K562 (cell line): Measurements from ENCODE around the gene SOX12. TPM values are rescaled to one million over a fixed set of nuclear protein-coding genes. Genes with fewer than 3 reads are reported as not detected.

Source experiments
- ADNP ChIP-seq: fragments of 200-800 bp; sonication (Bioruptor generic); IDR thresholded peaks from 2 replicates; pipeline ENCODE4 v1.6.1; 2016; ENCODE audit warnings: missing genetic modification characterization, missing compliant biosample characterization
- ARHGAP35 ChIP-seq: fragments of 450-650 bp; IDR thresholded peaks from 2 replicates; pipeline ENCODE4 v1.6.1; 2018; ENCODE audit not compliant: partially characterized antibody
- C11orf30 ChIP-seq: fragments of 450-650 bp; IDR thresholded peaks from 2 replicates; pipeline ENCODE4 v1.6.1; 2016; ENCODE audit warnings: low read depth, mild to moderate bottlenecking
- ELF2 ChIP-seq: fragments of 250-450 bp; sonication (Bioruptor Pico); IDR thresholded peaks from 2 replicates; pipeline ENCODE4 v1.5.0; 2021; ENCODE audit warnings: mild to moderate bottlenecking
- GABPB2 ChIP-seq: fragments of 250-450 bp; sonication (Bioruptor Pico); conservative IDR thresholded peaks from 2 replicates; pipeline ENCODE4 v1.5.1; 2021; ENCODE audit warnings: mild to moderate bottlenecking
- HMG20B ChIP-seq: fragments of 250-450 bp; sonication (Bioruptor Pico); IDR thresholded peaks from 2 replicates; pipeline ENCODE4 v1.5.0; 2021; ENCODE audit warnings: mild to moderate bottlenecking
- KDM1A ChIP-seq, 2 experiments: fragments of 450-650 bp; IDR thresholded peaks; 2 replicates each; pipeline ENCODE4 v1.6.1; 2016; ENCODE audit warnings: mild to moderate bottlenecking in 2 of 2
- KLF1 ChIP-seq: fragments of 450-650 bp; IDR thresholded peaks from 2 replicates; pipeline ENCODE4 v1.6.1; 2016; ENCODE audit warnings: missing genetic modification characterization, missing compliant biosample characterization
- KLF13 ChIP-seq: fragments of 450-650 bp; IDR thresholded peaks from 2 replicates; pipeline ENCODE4 v1.6.1; 2016; ENCODE audit warnings: missing genetic modification characterization, low read depth, mild to moderate bottlenecking, missing compliant biosample characterization, moderate library complexity, borderline replicate concordance
- MAFG ChIP-seq: fragments of 450-650 bp; conservative IDR thresholded peaks from 2 replicates; pipeline ENCODE4 v1.6.1; 2016; ENCODE audit warnings: missing genetic modification characterization, missing compliant biosample characterization
- NR2C2 ChIP-seq, 2 experiments: fragments of 200-800 bp in 1 of 2; sonication (Bioruptor generic) in 1 of 2; sonication (generic) in 1 of 2; formaldehyde crosslinking in 1 of 2; IDR thresholded peaks; 2 replicates each; pipeline versions ENCODE4 v1.6.1 to v1.8.0; 2016 to 2022; ENCODE audit warnings: mild to moderate bottlenecking in 1 of 2, missing compliant biosample characterization in 1 of 2, missing genetic modification characterization in 1 of 2, missing genetic modification reagents in 1 of 2
- PTTG1 ChIP-seq: fragments of 450-650 bp; IDR thresholded peaks from 2 replicates; pipeline ENCODE4 v1.6.1; 2016; ENCODE audit warnings: low read depth, mild to moderate bottlenecking, missing genetic modification characterization, missing compliant biosample characterization
- PYGO2 ChIP-seq: fragments of 450-650 bp; IDR thresholded peaks from 2 replicates; pipeline ENCODE4 v1.6.1; 2016; ENCODE audit warnings: mild to moderate bottlenecking, missing genetic modification characterization, moderate library complexity, missing compliant biosample characterization
- RAD51 ChIP-seq: fragments of 450-650 bp; IDR thresholded peaks from 2 replicates; pipeline ENCODE4 v1.7.1; 2016; ENCODE audit warnings: low read depth, mild to moderate bottlenecking, borderline replicate concordance
- SMARCA5 ChIP-seq: fragments of 450-650 bp; IDR thresholded peaks from 2 replicates; pipeline ENCODE4 v1.6.1; 2016
- SUPT5H ChIP-seq: fragments of 450-650 bp; IDR thresholded peaks from 2 replicates; pipeline ENCODE4 v1.6.1; 2016
- TAF1 ChIP-seq: IDR thresholded peaks from 2 replicates; pipeline ENCODE4 v1.6.1; 2011; ENCODE audit warnings: mild to moderate bottlenecking, low read length, moderate library complexity; ENCODE audit not compliant: insufficient read depth, control insufficient read depth, severe bottlenecking; ENCODE audit errors: extremely low read depth
- XRCC4 ChIP-seq: IDR thresholded peaks from one replicate; pipeline ENCODE4 v1.6.1; 2011; ENCODE audit not compliant: insufficient read depth, insufficient read length; ENCODE audit errors: extremely low read depth
- ZNF217 ChIP-seq: sonication (generic); formaldehyde crosslinking; IDR thresholded peaks from 2 replicates; pipeline ENCODE4 v1.8.0; 2022; ENCODE audit warnings: mild to moderate bottlenecking, missing genetic modification reagents
- ZNF316 ChIP-seq: fragments of 450-650 bp; IDR thresholded peaks from 2 replicates; pipeline ENCODE4 v1.6.1; 2016
- polyA plus RNA-seq, 8 experiments: library from polyadenylated mRNA; depleted of rRNA in 4 of 8; stranded (reverse) in 5 of 8; unstranded in 3 of 8; fragments of >200 nt; fragmentation: Nextera tagmentation in 2 of 8; fragmentation: Illumina TruSeq in 1 of 8; extraction: Ambion mirVana in 2 of 8; extraction: Trizol in 1 of 8; gene quantifications; 2 replicates each; pipeline versions ENCODE4 v1.2.1 to v1.2.3, GENCODE V29; 2011 to 2014; ENCODE audit warnings: inconsistent platforms in 1 of 8, missing spikeins in 1 of 8
- total RNA-seq, 7 experiments: library from RNA; depleted of rRNA in 6 of 7; stranded (reverse); fragments of >200 nt in 6 of 7; fragmentation: Illumina TruSeq in 2 of 7; extraction: Trizol in 2 of 7; gene quantifications; 2 replicates each; pipeline versions ENCODE4 v1.2.1 to v1.2.3, GENCODE V29; 2011 to 2021; ENCODE audit warnings: low replicate concordance in 1 of 7
- TF ChIP-seq, protein P1 (sequence below): sonication (generic); IDR thresholded peaks from 2 replicates; pipeline ENCODE4 v1.6.1; 2016
- TF ChIP-seq, protein P2 (sequence below): IDR thresholded peaks from 2 replicates; pipeline ENCODE4 v1.6.1; 2014; ENCODE audit warnings: antibody characterized with exemption
- TF ChIP-seq, protein P3 (sequence below): IDR thresholded peaks from 3 replicates; pipeline ENCODE4 v1.6.1; 2011; ENCODE audit warnings: borderline replicate concordance, mild to moderate bottlenecking, moderate library complexity; ENCODE audit not compliant: insufficient read length; ENCODE audit errors: extremely low read depth
- TF ChIP-seq, protein P4 (sequence below): sonication (generic); formaldehyde crosslinking; IDR thresholded peaks from 2 replicates; pipeline ENCODE4 v1.8.0; 2022; ENCODE audit warnings: missing genetic modification reagents, mild to moderate bottlenecking, borderline replicate concordance
- TF ChIP-seq, protein P5 (sequence below): sonication (generic); formaldehyde crosslinking; IDR thresholded peaks from 2 replicates; pipeline ENCODE4 v1.8.0; 2022; ENCODE audit warnings: mild to moderate bottlenecking, missing genetic modification reagents

SOX12 gene
- total and polyA plus RNA-seq, 9 of the 15 experiments (the other 6 are each of a cell fraction or from before 2014, with no cell fraction given): 0.42 to 26.3 (median 2.6) TPM

DNA sequence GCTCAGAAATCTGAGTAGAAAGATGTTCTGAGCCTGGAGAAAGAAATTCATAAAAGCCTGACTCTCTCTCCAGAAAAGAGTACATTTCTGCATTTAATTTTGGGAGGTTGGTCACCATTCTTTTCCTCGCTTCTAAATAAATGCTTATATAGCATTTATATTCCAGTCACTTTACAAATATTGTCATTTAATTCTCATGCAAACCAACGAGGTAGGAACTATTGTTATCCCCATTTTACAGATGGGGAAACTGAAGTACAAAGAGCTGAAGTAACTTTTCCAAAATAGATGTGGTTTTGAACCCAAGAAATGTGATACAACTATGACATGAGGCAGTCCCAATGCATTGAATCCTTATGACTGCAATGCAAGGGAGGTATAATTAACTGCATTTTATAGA lies 50.7 kb downstream of the SOX12 start (continued):
- TF ChIP-seq PYGO2 (tag) (no peak), SMARCA5 (peak; percentile 11; the same call in 1 of the 2 replicates), PTTG1 (tag) (no peak), TAF1 (no peak), ELF2 (CRISPR knock-in tag) (no peak), ZNF316 (peak; percentile 93), XRCC4 (no peak), ZNF217 (CRISPR knock-in tag) (no peak), C11orf30 (peak; percentile 88), SUPT5H (no peak), RAD51 (no peak), GABPB2 (CRISPR knock-in tag) (no peak), NR2C2 (CRISPR knock-in tag; IDR thresholded peaks at IDR 0.05) (no peak), NR2C2 (tag; IDR thresholded peaks at IDR 0.05) (no peak), ADNP (tag) (peak; percentile 92), KDM1A (IDR thresholded peaks at IDR 0.05) (peak; percentile 32 to 84; a peak in 2 of 4 replicates), HMG20B (CRISPR knock-in tag) (no peak), ARHGAP35 (no peak), KLF13 (tag) (no peak), KLF1 (tag) (no peak), MAFG (tag) (peak; percentile 74)
- TF ChIP-seq, protein P1, sequence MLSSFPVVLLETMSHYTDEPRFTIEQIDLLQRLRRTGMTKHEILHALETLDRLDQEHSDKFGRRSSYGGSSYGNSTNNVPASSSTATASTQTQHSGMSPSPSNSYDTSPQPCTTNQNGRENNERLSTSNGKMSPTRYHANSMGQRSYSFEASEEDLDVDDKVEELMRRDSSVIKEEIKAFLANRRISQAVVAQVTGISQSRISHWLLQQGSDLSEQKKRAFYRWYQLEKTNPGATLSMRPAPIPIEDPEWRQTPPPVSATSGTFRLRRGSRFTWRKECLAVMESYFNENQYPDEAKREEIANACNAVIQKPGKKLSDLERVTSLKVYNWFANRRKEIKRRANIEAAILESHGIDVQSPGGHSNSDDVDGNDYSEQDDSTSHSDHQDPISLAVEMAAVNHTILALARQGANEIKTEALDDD: no peak
- TF ChIP-seq, protein P2, sequence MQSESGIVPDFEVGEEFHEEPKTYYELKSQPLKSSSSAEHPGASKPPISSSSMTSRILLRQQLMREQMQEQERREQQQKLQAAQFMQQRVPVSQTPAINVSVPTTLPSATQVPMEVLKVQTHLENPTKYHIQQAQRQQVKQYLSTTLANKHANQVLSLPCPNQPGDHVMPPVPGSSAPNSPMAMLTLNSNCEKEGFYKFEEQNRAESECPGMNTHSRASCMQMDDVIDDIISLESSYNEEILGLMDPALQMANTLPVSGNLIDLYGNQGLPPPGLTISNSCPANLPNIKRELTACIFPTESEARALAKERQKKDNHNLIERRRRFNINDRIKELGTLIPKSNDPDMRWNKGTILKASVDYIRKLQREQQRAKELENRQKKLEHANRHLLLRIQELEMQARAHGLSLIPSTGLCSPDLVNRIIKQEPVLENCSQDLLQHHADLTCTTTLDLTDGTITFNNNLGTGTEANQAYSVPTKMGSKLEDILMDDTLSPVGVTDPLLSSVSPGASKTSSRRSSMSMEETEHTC: no peak
- TF ChIP-seq, protein P3, sequence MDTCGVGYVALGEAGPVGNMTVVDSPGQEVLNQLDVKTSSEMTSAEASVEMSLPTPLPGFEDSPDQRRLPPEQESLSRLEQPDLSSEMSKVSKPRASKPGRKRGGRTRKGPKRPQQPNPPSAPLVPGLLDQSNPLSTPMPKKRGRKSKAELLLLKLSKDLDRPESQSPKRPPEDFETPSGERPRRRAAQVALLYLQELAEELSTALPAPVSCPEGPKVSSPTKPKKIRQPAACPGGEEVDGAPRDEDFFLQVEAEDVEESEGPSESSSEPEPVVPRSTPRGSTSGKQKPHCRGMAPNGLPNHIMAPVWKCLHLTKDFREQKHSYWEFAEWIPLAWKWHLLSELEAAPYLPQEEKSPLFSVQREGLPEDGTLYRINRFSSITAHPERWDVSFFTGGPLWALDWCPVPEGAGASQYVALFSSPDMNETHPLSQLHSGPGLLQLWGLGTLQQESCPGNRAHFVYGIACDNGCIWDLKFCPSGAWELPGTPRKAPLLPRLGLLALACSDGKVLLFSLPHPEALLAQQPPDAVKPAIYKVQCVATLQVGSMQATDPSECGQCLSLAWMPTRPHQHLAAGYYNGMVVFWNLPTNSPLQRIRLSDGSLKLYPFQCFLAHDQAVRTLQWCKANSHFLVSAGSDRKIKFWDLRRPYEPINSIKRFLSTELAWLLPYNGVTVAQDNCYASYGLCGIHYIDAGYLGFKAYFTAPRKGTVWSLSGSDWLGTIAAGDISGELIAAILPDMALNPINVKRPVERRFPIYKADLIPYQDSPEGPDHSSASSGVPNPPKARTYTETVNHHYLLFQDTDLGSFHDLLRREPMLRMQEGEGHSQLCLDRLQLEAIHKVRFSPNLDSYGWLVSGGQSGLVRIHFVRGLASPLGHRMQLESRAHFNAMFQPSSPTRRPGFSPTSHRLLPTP: no peak
- TF ChIP-seq, protein P4, sequence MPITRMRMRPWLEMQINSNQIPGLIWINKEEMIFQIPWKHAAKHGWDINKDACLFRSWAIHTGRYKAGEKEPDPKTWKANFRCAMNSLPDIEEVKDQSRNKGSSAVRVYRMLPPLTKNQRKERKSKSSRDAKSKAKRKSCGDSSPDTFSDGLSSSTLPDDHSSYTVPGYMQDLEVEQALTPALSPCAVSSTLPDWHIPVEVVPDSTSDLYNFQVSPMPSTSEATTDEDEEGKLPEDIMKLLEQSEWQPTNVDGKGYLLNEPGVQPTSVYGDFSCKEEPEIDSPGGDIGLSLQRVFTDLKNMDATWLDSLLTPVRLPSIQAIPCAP (CRISPR knock-in tag): no peak
- TF ChIP-seq, protein P5, sequence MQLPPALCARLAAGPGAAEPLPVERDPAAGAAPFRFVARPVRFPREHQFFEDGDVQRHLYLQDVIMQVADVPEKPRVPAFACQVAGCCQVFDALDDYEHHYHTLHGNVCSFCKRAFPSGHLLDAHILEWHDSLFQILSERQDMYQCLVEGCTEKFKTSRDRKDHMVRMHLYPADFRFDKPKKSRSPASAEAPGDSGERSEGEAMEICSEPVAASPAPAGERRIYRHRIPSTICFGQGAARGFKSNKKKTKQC (CRISPR knock-in tag): no peak
